Common myeloid progenitor, CD34-positive (primary cell): ENCODE data around the gene SLC23A2.
"Not testable (repeated sequence)": the region's sequence is repeated elsewhere in the genome, so short reads cannot be mapped to it uniquely, and the experiment has no call there.

Experiments
- CTCF ChIA-PET: fragments of 350-600 bp; sonication (Branson Sonifier 250); formaldehyde crosslinking; loops from one replicate; lab custom pipeline; 2021; ENCODE audit warnings: antibody characterized with exemption; lab: Charles Lee
- POLR2A ChIA-PET: fragments of 350-600 bp; sonication (Branson Sonifier 250); formaldehyde crosslinking; loops from one replicate; lab custom pipeline; 2021; ENCODE audit warnings: antibody characterized with exemption; lab: Charles Lee
- DNase-seq, 3 donors: peaks; one replicate each; pipeline versions ENCODE4 v3.0.0 to v3.0.0-alpha.2; 2013
- H3K27ac ChIP-seq, 2 experiments: 1 replicate in 1 of 2; 2 replicates in 1 of 2; pipeline ENCODE4 v1.7.0; 2013; ENCODE audit warnings: inconsistent platforms in 2 of 2, low read length in 2 of 2, mild to moderate bottlenecking in 2 of 2, low read depth in 1 of 2, moderate library complexity in 1 of 2; ENCODE audit not compliant: severe bottlenecking in 2 of 2, insufficient read depth in 1 of 2, poor library complexity in 1 of 2
- H3K27me3 ChIP-seq, 5 experiments: replicated peaks in 2 of 5; 1 replicate in 3 of 5; 2 replicates in 2 of 5; pipeline versions ENCODE4 v1.6.1 to v1.7.0; 2013; ENCODE audit warnings: low read length in 4 of 5, mild to moderate bottlenecking in 2 of 5, moderate library complexity in 2 of 5, inconsistent platforms in 1 of 5; ENCODE audit not compliant: insufficient read depth in 5 of 5, control insufficient read depth in 4 of 5
- H3K36me3 ChIP-seq, 4 experiments: 1 replicate in 2 of 4; 2 replicates in 2 of 4; pipeline versions ENCODE4 v1.6.1 to v1.7.0; 2013; ENCODE audit warnings: low read length in 3 of 4, control low read depth in 1 of 4, mild to moderate bottlenecking in 1 of 4; ENCODE audit not compliant: control insufficient read depth in 4 of 4, insufficient read depth in 4 of 4
- H3K4me1 ChIP-seq, 4 experiments: 1 replicate in 3 of 4; 2 replicates in 1 of 4; pipeline versions ENCODE4 v1.6.1 to v1.7.1; 2013; ENCODE audit warnings: low read length in 3 of 4, mild to moderate bottlenecking in 3 of 4, control low read depth in 1 of 4, inconsistent platforms in 1 of 4, moderate library complexity in 1 of 4; ENCODE audit not compliant: control insufficient read depth in 4 of 4, insufficient read depth in 4 of 4; ENCODE audit errors: control extremely low read depth in 1 of 4
- H3K4me3 ChIP-seq, 7 experiments: 1 replicate in 4 of 7; 2 replicates in 3 of 7; pipeline versions ENCODE4 v1.5.1 to v1.7.0; 2013; ENCODE audit warnings: mild to moderate bottlenecking in 7 of 7, low read length in 6 of 7, moderate library complexity in 6 of 7, inconsistent platforms in 2 of 7, low read depth in 2 of 7, control low read depth in 1 of 7; ENCODE audit not compliant: insufficient read depth in 4 of 7, control insufficient read depth in 1 of 7; ENCODE audit errors: extremely low read depth in 1 of 7
- H3K9me3 ChIP-seq, 5 experiments: 1 replicate in 4 of 5; 2 replicates in 1 of 5; pipeline versions ENCODE4 v1.6.1 to v1.7.1; 2013; ENCODE audit warnings: low read length in 4 of 5, mild to moderate bottlenecking in 2 of 5, inconsistent platforms in 1 of 5, low read depth in 1 of 5, moderate library complexity in 1 of 5; ENCODE audit not compliant: control insufficient read depth in 4 of 5, insufficient read depth in 2 of 5; ENCODE audit errors: control extremely low read depth in 1 of 5
- WGBS: methylation state at CpG from one replicate; pipeline ENCODE4 v1.1.5; 2013; ENCODE audit not compliant: insufficient coverage; 5-methylcytosine and 5-hydroxymethylcytosine counted together

SLC23A2 gene

GRCh38 chr20:5030348-5031205, 29.3 kb upstream of the SLC23A2 start:
- 60% methylated on average over 7 of the region's 10 CpGs for WGBS
- Histone ChIP-seq H3K9me3 (no peaks in the 10 kb centered on the region), H3K27ac (no peak overlapping the region), H3K36me3 (no peaks in the 10 kb centered on the region), H3K4me3 (no peak overlapping the region), H3K27me3 (no peaks in the 10 kb centered on the region), H3K4me1 (peaks cover 0 to 8% (median 5%) of the 10 kb centered on the region in 4 experiments)
- CTCF ChIA-PET = interaction anchor here (0.8 kb wide), 1 partner anchor 10 kb away, joined by 4 read pairs; no protein-coding TSS in a partner anchor
- POLR2A ChIA-PET = no interaction called here
- no peak for DNase-seq

DNA sequence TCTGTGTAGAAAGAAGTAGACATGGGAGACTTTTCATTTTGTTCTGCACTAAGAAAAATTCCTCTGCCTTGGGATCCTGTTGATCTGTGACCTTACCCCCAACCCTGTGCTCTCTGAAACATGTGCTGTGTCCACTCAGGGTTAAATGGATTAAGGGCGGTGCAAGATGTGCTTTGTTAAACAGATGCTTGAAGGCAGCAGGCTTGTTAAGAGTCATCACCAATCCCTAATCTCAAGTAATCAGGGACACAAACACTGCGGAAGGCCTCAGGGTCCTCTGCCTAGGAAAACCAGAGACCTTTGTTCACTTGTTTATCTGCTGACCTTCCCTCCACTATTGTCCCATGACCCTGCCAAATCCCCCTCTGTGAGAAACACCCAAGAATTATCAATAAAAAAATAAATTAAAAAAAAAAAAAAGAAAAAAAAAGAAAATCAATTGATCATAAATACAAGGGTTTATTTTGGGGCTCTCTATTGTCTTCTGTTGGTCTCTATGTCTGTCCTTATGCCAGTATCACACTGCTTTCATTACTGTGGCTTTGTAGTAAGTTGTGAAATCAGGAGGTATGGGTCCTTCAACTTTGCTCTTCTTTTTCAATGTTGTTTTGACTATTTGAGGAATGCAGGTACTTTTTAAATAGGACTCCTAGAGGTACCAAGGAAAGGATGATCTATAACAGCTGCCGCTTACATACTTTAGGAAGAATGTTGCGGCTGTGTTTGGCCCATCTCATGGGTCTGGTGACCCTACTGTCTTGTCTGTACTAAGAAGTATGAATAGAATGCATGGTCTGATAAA, 27.1 kb upstream of the SLC23A2 start:
- POLR2A ChIA-PET, H3K9me3 ChIP-seq, H3K36me3 ChIP-seq, CTCF ChIA-PET, H3K27ac ChIP-seq, DNase-seq, H3K4me3 ChIP-seq, H3K27me3 ChIP-seq: not testable (repeated sequence)
- peaks cover 0 to 12% (median 11%) of the 10 kb centered on the region in 4 experiments for H3K4me1 ChIP-seq
- no CpG with 5 or more reads among the region's 4 CpGs for WGBS

DNA sequence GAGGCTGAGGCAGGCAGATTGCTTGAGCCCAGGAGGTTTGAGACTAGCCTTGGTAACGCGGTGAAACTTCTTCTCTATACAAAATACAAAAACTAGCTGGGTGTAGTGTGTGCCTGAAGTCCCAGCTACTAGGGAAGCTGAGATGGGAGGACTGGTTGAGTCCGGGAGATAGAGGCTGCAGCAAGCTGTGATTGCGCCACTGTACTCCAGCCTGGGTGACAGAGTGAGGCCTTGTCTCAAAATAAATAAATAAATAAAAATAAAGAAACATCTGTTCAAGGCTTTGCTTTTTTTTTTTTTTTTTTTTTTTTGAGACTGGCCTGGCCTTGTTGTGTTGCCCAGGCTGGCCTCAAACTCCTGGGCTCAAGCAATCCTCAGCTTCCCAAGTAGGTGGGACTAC, 23.7 kb upstream of the SLC23A2 start:
- no peak for DNase-seq
- ChIA-PET CTCF (interaction anchor here (1.2 kb wide), 1 partner anchor 15 kb away, joined by 3 read pairs; no protein-coding TSS in a partner anchor), POLR2A (interaction anchor here (0.6 kb wide), 1 partner anchor 19 kb away, joined by 3 read pairs; no protein-coding TSS in a partner anchor)
- Histone ChIP-seq H3K4me1 (peaks cover 0 to 7% (median 4%) of the 10 kb centered on the region in 4 experiments), H3K27ac (no peak overlapping the region), H3K36me3 (no peaks in the 10 kb centered on the region), H3K4me3 (no peak overlapping the region), H3K27me3 (no peaks in the 10 kb centered on the region), H3K9me3 (no peaks in the 10 kb centered on the region)
- WGBS = 100% methylated on average over 1 of the region's 4 CpGs

DNA sequence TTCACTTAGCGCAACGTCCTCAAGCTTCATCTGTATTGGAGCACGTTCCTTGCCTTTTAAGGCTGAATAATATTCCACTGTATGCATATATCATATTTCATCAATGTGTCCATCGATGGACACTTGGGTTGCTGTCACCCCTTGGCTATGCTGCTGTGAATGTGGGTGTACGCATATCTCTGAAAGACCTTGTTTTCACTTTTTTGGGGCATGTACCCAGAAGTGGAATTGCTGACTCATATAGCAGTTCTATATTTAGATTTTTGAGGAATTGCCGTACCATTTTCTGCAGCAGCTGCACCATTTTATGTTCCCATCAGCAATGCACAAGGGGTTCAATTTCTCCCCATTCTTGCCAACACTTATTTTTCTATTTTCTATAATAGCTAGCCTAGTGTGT, 22.8 kb upstream of the SLC23A2 start:
- H3K27ac ChIP-seq = no peak overlapping the region
- peak in 1 of 3 donors; percentile 34 for DNase-seq
- peaks cover 0 to 7% (median 4%) of the 10 kb centered on the region in 4 experiments for H3K4me1 ChIP-seq
- no peak overlapping the region for H3K4me3 ChIP-seq
- 95% methylated on average over 4 of the region's 6 CpGs for WGBS
- POLR2A ChIA-PET = no interaction called here
- no peaks in the 10 kb centered on the region for H3K36me3 ChIP-seq
- CTCF ChIA-PET = interaction anchor here (1.0 to 1.2 kb wide), 2 partner anchors 16 to 19 kb away, joined by 3 to 4 read pairs; no protein-coding TSS in a partner anchor
- H3K9me3 ChIP-seq = no peaks in the 10 kb centered on the region
- no peaks in the 10 kb centered on the region for H3K27me3 ChIP-seq

DNA sequence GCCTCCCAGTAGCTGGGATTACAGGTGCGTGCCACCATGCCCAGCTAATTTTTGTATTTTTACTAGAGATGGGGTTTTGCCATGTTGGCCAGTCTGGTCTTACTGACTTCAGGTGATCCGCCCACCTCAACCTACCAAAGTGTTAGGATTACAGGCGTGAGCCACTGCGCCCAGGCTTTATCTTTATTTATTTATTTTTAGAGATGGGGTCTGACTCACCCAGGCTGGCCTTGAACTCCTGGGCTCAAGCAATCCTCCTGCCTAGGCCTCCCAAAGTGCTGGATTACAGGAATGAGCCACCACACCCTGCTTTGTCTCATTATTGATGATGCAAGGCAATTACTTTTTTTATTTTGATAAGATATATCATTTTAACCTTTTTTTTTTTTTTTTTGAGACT, 21.9 kb upstream of the SLC23A2 start:
- H3K27me3 ChIP-seq, POLR2A ChIA-PET, DNase-seq, H3K27ac ChIP-seq, H3K4me1 ChIP-seq, H3K4me3 ChIP-seq, H3K36me3 ChIP-seq, H3K9me3 ChIP-seq: not testable (repeated sequence)
- 100% methylated on average over 1 of the region's 4 CpGs for WGBS
- CTCF ChIA-PET = interaction anchor here (0.7 kb wide), 1 partner anchor 73 kb away, joined by 3 read pairs; no protein-coding TSS in a partner anchor

GRCh38 chr20:5020760-5021159, 19.4 kb upstream of the SLC23A2 start:
- Histone ChIP-seq H3K36me3 (no peaks in the 10 kb centered on the region), H3K27ac (no peak overlapping the region), H3K27me3 (no peaks in the 10 kb centered on the region), H3K4me3 (no peak overlapping the region), H3K4me1 (peaks cover 0 to 7% (median 4%) of the 10 kb centered on the region in 4 experiments), H3K9me3 (no peaks in the 10 kb centered on the region)
- no peak for DNase-seq
- WGBS = 100% methylated on average over 4 of the region's 5 CpGs
- ChIA-PET CTCF (interaction anchor here (1.0 kb wide), 1 partner anchor 10 kb away, joined by 4 read pairs; no protein-coding TSS in a partner anchor), POLR2A (no interaction called here)
